ENCODE measurements around the gene GHITM.

DNA sequence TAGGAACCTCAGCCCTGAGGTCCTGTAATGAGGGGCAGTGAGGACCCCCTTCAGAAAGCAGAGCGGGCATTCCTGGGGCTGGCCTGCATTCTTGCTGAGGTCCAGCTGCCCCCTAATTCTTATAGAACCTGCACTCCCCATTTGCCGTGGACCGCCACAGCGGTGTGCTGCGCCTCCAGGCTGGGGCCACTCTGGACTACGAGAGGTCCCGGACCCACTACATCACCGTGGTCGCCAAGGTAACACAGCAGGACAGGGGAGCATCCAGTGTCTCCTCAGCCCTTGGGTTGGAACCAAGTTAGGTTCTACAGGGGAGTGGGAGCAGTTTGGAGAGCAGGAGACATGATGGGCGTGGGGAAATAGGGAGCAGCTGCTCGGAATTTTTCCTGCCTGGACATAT is 62.4 kb downstream of the GHITM start:
- TF ChIP-seq, protein P1, sequence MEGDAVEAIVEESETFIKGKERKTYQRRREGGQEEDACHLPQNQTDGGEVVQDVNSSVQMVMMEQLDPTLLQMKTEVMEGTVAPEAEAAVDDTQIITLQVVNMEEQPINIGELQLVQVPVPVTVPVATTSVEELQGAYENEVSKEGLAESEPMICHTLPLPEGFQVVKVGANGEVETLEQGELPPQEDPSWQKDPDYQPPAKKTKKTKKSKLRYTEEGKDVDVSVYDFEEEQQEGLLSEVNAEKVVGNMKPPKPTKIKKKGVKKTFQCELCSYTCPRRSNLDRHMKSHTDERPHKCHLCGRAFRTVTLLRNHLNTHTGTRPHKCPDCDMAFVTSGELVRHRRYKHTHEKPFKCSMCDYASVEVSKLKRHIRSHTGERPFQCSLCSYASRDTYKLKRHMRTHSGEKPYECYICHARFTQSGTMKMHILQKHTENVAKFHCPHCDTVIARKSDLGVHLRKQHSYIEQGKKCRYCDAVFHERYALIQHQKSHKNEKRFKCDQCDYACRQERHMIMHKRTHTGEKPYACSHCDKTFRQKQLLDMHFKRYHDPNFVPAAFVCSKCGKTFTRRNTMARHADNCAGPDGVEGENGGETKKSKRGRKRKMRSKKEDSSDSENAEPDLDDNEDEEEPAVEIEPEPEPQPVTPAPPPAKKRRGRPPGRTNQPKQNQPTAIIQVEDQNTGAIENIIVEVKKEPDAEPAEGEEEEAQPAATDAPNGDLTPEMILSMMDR (conservative IDR thresholded peaks at IDR 0.05 in 1 of 2, IDR thresholded peaks at IDR 0.05 in 1 of 2; ENCODE audit: low read depth in 1 of 2, low read length in 2 of 2) = no peak
- no peak for TF ChIP-seq EZH2 (IDR thresholded peaks at IDR 0.05; ENCODE audit: low read length, missing control alignments)

Measured in fibroblast of lung (primary cell).